Measurements from ENCODE around the gene POLN.
"Not testable (repeated sequence)": the region's sequence is repeated elsewhere in the genome, so short reads cannot be mapped to it uniquely, and the experiment has no call there.

The POLN gene

DNA sequence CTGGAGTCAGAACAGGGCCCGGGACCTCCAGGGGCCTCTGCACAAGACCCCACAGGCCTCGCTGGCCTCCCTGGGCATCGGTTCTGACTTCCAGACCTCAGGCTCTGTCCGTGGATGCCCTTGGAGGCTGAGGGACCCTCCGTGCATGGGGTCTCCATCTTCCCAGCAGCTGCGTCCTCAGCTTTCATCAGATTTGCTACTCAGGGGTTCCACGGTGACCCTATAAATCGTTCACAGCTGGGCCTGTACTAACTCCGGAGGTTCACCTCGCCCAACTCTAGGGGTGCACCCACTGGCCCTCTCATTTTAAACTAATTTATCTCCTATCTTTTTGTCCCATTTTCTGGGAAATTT is 33.1 kb upstream of the POLN start:
- not testable (repeated sequence) for DNase-seq

- DNase-seq = no peak
Measured at GRCh38 chr4:2274320-2275043, 32.6 kb upstream of the POLN start.

GRCh38 chr4:2273657-2274319 is 31.9 kb upstream of the POLN start:
- DNase-seq = no peak

DNA sequence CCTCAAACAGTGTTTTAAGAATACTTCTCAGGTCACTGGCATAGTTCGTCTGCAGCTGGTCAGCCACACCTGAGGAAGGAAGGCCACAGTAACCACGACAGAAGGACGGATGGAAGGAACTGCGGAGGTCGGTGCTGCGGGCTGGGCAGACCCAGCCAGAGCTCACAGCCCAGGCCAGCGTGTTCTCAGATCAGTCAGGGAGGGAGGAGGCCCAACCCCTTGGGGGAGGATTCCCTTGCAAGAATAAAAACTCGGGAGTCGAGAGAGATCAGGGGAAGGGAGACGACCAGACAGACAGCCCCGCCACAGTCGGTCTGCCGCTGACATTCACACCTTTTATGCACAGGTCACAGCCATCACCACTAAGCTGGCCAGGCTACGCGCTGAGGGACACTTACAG is 31.3 kb upstream of the POLN start:
- DNase-seq = no peak

DNA sequence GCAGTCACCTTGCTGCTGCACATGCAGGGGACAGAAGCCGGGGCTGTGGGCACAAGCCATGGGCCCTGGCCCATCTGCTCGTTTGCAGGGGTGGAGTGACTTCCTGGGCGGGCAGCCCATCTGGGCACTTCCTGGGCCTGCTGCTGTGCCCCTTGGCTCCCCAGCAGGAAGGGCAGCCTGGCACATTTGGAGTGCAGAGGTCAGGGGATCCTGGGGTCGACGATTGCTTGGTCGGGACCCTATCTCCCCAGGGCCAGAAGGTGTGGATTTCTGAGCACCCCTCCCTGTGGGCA is 30.9 kb upstream of the POLN start:
- DNase-seq = no peak

DNA sequence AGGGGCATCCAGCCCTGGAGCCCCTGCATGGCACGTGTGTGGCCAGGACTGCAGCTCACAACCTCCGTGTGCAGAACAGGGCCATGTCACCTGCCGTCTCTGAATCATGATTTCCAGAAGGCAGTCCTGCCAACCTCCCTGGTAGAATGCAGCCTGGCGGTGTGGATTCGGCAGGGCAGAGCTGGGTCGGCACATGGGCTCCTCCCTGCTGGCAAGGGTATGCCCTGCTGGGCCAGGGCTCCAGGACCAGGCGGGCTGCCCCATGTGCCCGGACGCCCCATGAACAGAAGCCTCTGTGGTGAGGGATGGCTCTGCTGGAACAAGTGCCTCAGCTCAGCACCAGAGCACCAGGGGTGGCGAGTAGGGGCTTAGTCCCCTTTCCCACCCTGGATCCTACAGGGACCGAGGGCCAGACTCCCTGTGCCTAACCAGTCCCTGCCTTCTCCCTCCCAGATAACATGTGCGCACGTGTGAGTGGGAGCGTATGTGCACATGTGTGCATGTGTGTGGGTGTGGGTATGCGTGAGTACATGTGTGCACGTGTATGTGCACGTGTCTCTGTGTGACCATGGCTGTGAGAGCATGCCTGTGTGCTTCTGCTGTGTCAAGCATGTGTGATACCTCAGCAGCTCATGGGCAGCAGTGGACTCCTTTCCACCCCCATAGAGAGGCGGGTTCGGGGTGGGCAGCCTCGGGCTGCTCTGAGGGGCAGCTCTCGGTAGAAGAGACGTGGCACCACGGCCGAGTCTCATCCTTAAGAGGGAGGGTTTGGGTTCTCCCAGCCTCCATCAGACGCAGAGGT is 30.3 kb upstream of the POLN start:
- no peak for DNase-seq

DNA sequence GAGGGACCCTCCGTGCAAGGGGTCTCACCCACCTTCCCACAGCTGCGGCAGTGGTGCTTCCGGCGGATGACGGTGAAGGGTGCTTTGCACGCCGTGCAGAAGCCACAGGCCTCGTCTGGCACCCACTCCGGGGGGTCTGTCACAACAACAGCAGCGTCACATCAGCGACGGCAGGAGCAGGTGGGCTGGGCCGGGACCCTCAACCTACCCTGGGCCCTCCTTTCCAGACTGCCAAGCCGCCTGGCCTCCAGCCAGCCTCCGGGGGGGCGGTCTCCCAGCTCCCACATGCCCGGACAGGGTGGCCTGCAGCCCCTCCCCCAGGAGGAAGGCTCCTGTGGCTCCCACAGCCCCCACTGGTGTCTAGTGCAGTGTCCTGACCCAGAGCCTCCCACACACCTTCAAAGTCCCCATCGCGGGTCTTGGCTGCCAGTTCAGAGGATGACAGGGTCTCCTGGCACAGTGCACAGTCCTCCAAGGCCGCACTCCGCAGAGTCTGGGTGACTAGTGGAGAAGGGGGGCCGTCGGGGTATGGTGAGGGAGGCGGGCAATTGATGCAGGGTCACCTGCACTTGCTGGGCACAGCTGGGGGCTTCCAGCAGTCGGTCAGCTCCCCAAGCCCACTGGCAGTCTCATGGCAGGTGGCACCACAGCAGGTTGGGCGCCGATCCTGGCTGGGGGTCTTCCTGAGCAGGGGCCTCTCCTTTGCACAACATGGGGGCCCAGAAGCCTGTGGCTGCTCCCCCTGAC is 29.5 kb upstream of the POLN start:
- DNase-seq = no peak

- no peak for DNase-seq
Measured at GRCh38 chr4:2270341-2271165, 28.6 kb upstream of the POLN start.

GRCh38 chr4:2269618-2270163 is 27.8 kb upstream of the POLN start:
- no peak for DNase-seq

DNA sequence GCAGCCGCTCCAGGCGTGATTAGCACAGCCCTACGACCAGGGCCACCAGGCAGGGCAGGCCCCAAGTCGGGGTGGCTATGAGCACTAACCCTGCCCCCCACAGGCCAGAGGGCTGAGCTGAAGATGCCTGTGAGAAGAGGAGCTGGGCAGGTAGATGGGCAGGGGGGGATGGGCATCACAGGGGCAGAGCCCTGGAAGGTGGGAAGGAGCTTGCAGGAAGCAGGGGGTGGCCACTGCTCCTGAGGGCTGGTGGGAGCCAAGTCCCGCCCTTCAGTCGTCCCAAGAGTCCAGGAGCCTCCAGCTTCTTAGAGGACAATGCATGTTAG is 27.2 kb upstream of the POLN start:
- no peak for DNase-seq

- no peak for DNase-seq
Measured at GRCh38 chr4:2268357-2269205, 26.7 kb upstream of the POLN start.

- DNase-seq = no peak
Measured at GRCh38 chr4:2267841-2268240, 25.9 kb upstream of the POLN start.

DNA sequence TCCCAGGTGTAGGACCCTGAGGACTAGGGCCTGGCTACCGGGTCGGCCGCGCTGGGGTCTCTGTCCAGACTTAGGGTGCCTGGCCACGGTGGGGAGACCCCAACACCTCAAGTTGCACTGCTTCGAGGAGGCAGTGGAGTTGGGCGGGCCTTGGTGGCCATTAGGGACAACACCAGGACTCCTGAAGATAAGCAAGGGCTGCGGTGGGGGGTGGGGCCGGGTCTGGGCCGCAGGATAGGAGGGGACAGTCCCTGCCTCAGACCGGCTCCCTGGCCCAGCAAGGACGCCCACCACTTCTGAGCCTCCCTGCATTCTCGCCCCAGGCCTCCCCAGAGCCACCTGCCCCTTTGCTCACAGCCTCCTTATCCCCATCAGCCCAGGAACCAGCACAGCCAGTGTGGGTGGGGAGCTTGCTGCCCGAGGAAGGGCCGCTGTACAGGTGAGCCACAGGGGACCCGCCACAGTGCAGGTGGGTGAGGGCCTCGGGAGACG is 25.4 kb upstream of the POLN start:
- no peak for DNase-seq

- DNase-seq = no peak
Measured at GRCh38 chr4:2266821-2267220, 24.9 kb upstream of the POLN start.

DNA sequence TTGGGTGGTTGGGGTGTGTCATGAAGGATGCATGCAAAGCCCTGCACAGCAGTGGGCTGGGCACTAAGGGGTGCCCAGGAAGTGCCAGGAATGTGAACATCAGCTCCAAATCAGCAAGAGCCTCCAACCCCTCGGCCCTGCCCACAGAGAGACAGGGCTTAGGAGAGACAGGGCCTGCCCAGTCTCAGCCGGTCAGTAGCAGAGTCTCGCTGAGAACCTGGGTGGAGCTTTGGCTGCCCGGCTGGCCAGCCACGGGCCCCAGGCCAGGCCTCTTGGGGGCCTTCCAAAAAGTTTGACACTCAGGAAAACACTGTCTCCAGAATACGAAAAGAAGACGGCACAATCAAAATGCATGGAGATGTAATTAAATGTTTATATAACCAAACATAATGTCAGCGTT is 24.3 kb upstream of the POLN start:
- no peak for DNase-seq

DNA sequence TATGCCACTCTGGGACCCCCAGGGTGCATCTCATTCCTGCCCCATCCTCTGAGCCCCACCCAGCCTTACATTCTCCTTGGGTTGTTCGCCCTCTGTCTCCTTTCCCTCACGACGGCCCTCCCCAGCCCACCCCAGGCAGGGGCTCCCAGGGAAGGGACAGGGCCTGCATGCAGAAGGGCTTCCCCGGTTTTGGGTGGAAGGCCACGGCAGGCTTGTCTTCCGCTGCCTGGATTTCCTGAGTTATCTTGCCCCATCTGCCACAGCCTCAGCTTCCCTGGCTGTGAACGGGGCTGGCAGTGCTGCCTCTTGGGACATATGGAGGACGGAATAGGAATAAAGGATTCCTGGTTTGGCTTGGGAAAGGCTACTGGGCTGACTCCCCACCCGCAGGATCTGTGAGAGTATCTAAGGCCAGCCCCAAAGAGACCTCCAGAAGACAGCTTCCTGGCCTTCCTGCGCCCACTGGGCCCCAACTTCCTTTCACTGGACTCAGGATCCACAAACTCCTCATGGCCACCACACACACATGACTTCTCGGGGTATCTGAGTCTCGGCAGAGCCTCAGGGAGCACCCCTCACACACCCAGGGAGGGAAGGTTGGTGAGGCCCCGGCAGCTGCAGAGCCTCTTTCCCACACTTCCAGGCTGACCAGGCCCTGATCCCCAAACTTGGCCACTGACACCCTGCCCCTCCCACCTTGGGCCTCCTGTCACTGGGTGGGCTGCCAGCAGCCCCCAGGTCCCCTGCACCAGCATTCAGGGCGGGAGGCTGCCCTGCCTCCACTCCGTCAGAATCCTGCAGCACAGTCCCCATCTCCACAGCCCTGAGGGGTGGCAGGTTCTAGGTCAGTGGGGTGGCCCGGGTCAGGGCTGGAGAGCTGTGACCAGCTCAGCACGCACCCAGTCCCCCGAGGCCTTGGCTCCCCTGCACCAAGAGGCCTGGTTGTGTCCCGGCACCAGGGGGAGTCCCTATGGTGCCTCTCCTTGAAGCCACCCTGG is 23.5 kb upstream of the POLN start:
- no peak for DNase-seq

- DNase-seq = no peak
Measured at GRCh38 chr4:2264481-2265041, 22.6 kb upstream of the POLN start.

- DNase-seq = no peak
Measured at GRCh38 chr4:2263926-2264321, 22.0 kb upstream of the POLN start.

DNA sequence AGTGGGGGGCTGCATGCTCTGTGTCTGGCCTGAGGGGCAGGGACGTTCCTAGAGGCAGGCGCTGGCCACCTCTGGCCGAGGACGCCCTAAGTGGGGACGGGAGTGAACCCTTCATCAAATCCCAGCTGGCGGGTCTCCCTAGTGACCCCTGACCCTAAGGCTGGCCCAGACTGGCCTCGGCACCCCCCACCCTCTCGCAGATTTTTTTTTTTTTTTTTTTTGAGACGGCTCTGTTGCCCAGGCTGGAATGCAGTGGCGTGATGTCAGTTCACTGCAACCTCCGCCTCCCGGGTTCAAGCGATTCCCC is 21.0 kb upstream of the POLN start:
- DNase-seq = no peak

Data from DMS79 (cell line).